Osteoblast (primary cell): ENCODE data around the gene HMCN1. TPM values are rescaled to one million over a fixed set of nuclear protein-coding genes. Genes with fewer than 3 reads are reported as not detected.

Source experiments
- DNase-seq: peaks from one replicate; pipeline ENCODE4 v3.0.0; 2011; ENCODE audit warnings: low spot score, mixed read lengths; ENCODE audit not compliant: insufficient read length; ENCODE audit errors: missing footprints
- H2AFZ ChIP-seq: 2 replicates; pipeline ENCODE4 v1.6.0; 2011; ENCODE audit warnings: mild to moderate bottlenecking, low read length
- H3K27ac ChIP-seq: 2 replicates; pipeline ENCODE4 v1.5.1; 2011; ENCODE audit warnings: mild to moderate bottlenecking, low read depth, low read length, moderate library complexity
- H3K27me3 ChIP-seq: 2 replicates; pipeline ENCODE4 v1.6.0; 2012; ENCODE audit warnings: mild to moderate bottlenecking, control low read depth, inconsistent platforms, low read length, moderate library complexity; ENCODE audit not compliant: insufficient read depth
- H3K36me3 ChIP-seq: 2 replicates; pipeline ENCODE4 v1.5.1; 2011; ENCODE audit warnings: mild to moderate bottlenecking, low read length, control low read depth, moderate library complexity; ENCODE audit not compliant: insufficient read depth
- H3K4me1 ChIP-seq: 2 replicates; pipeline ENCODE4 v1.5.1; 2011; ENCODE audit warnings: mild to moderate bottlenecking, low read length, control low read depth, moderate library complexity; ENCODE audit not compliant: insufficient read depth
- H3K4me2 ChIP-seq: 2 replicates; pipeline ENCODE4 v1.6.0; 2011; ENCODE audit warnings: mild to moderate bottlenecking, low read length; ENCODE audit not compliant: insufficient read depth
- H3K4me3 ChIP-seq: fragments of 200-600 bp; sonication (generic); 3 replicates; pipeline ENCODE4 v1.5.1; 2012; ENCODE audit warnings: mild to moderate bottlenecking, low read length, inconsistent platforms; ENCODE audit not compliant: insufficient read depth
- H3K79me2 ChIP-seq: 2 replicates; pipeline ENCODE4 v1.6.0; 2012; ENCODE audit warnings: mild to moderate bottlenecking, low read length, control low read depth, inconsistent platforms; ENCODE audit not compliant: insufficient read depth
- H3K9me3 ChIP-seq: 2 replicates; pipeline ENCODE4 v1.5.1; 2011; ENCODE audit warnings: low read depth, low read length, control low read depth
- H4K20me1 ChIP-seq: 2 replicates; pipeline ENCODE4 v1.6.0; 2012; ENCODE audit warnings: mild to moderate bottlenecking, low read length, control low read depth; ENCODE audit not compliant: insufficient read depth
- total RNA-seq: library from RNA; depleted of rRNA; stranded (reverse); fragments of >200 nt; gene quantifications from 2 replicates; pipeline ENCODE4 v1.2.3, GENCODE V29; 2012
- TF ChIP-seq, protein P1 (sequence below): IDR thresholded peaks from 2 replicates; pipeline ENCODE4 v1.5.1; 2011; ENCODE audit warnings: mild to moderate bottlenecking, low read depth, low read length, moderate library complexity; ENCODE audit errors: extremely low read depth

The HMCN1 gene
- total RNA-seq, 1 donor: 178 TPM

DNA sequence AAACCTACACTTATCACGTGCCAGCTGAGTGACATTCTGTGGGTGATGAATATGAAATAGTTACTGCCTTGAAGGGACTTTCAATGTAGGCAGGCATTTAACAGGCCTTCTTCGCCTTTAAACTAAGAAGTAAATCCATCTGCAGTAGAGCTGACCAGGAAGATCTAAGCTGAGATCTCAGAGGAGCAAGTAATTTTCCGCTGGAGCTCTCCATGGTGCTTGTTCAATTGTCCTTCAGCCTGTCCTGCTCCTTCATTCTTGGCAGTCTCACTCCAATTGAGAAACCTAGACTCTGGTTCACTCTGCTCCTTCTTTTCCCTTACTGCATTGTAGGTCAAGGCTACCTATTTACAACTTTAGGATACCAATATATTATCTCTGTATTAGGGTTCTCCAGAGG, 183.5 kb downstream of the HMCN1 start:
- Histone ChIP-seq H2AFZ (no peak overlapping the region), H3K36me3 (no peaks in the 10 kb centered on the region), H3K9me3 (no peaks in the 10 kb centered on the region), H3K4me1 (no peaks in the 10 kb centered on the region), H3K4me3 (no peak overlapping the region), H3K27me3 (no peaks in the 10 kb centered on the region), H3K4me2 (no peak overlapping the region), H4K20me1 (no peaks in the 10 kb centered on the region), H3K27ac (no peak overlapping the region), H3K79me2 (no peaks in the 10 kb centered on the region)
- TF ChIP-seq, protein P1, sequence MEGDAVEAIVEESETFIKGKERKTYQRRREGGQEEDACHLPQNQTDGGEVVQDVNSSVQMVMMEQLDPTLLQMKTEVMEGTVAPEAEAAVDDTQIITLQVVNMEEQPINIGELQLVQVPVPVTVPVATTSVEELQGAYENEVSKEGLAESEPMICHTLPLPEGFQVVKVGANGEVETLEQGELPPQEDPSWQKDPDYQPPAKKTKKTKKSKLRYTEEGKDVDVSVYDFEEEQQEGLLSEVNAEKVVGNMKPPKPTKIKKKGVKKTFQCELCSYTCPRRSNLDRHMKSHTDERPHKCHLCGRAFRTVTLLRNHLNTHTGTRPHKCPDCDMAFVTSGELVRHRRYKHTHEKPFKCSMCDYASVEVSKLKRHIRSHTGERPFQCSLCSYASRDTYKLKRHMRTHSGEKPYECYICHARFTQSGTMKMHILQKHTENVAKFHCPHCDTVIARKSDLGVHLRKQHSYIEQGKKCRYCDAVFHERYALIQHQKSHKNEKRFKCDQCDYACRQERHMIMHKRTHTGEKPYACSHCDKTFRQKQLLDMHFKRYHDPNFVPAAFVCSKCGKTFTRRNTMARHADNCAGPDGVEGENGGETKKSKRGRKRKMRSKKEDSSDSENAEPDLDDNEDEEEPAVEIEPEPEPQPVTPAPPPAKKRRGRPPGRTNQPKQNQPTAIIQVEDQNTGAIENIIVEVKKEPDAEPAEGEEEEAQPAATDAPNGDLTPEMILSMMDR: no peak
- peak; percentile 14 for DNase-seq

DNA sequence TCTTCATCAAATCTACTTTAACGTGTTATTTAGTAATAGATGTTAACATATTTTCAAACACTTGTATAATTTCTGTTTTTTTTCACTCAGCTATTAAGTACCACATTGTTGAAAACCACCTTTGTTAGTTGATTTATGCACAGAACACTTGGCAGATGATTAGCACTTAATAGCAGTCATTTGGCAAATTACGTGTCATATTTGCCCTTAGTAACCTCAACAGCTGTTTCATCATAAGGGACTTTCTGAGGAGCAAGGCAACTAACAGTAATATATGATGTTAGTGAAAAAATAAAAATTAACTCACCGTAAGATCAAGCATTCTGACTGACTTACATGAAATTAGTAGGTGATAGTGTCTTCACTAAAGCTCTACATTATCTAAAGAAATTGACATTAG, 186.4 kb downstream of the HMCN1 start:
- no peak overlapping the region for H3K4me2 ChIP-seq
- H3K4me3 ChIP-seq: no peak overlapping the region
- DNase-seq: no peak
- no peaks in the 10 kb centered on the region for H3K9me3 ChIP-seq
- H3K36me3 ChIP-seq: no peaks in the 10 kb centered on the region
- no peaks in the 10 kb centered on the region for H3K4me1 ChIP-seq
- no peak overlapping the region for H2AFZ ChIP-seq
- H3K27ac ChIP-seq: no peak overlapping the region
- no peaks in the 10 kb centered on the region for H3K79me2 ChIP-seq
- no peaks in the 10 kb centered on the region for H4K20me1 ChIP-seq
- H3K27me3 ChIP-seq: no peaks in the 10 kb centered on the region
- TF ChIP-seq, protein P1: no peak

DNA sequence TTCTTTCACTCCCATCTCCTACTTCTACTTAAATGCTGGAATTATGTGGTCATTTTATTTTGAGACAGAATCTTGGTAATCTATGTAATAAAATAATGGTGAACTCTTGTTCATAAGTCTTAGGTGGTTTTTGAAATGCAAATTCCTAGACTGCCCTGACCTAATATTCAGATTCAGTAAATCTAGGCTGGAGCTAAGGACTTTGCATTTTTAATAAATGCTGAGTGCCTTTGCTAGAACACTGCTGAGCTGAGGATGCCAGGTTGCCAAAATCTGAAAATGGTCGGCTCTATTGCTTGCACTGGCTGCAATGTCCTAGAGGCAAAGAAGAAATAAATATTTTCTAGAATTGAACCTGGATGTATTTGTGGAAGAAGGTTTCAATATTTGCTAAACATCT, 187.4 kb downstream of the HMCN1 start:
- Histone ChIP-seq H3K4me1 (no peaks in the 10 kb centered on the region), H3K9me3 (no peaks in the 10 kb centered on the region), H3K36me3 (no peaks in the 10 kb centered on the region), H3K4me2 (no peak overlapping the region), H3K4me3 (no peak overlapping the region), H3K79me2 (no peaks in the 10 kb centered on the region), H4K20me1 (no peaks in the 10 kb centered on the region), H2AFZ (no peak overlapping the region), H3K27me3 (no peaks in the 10 kb centered on the region), H3K27ac (no peak overlapping the region)
- TF ChIP-seq, protein P1: no peak
- no peak for DNase-seq

DNA sequence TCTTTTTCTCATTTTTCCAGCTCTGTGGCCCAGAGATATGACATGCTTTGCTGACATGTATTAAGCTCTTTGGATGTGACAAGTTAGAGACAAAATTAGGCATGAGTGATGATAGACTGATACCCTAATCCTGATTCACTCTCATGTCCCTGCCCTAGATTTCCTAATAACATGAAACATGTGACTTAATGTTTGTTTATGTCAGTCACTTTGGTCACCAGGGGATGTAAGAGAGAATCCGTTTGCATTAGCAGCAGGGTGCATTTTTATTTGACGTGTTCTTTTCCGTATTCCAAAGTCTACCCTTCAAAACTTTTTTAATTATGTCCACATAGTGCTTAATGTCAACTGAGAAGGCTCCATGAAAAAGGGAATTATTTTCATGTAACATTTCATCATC, 192.4 kb downstream of the HMCN1 start:
- H3K4me2 ChIP-seq: no peak overlapping the region
- H3K36me3 ChIP-seq: no peaks in the 10 kb centered on the region
- H3K4me3 ChIP-seq: no peak overlapping the region
- no peak overlapping the region for H3K27ac ChIP-seq
- H3K4me1 ChIP-seq: peaks cover 2% of the 10 kb centered on the region
- no peak for DNase-seq
- no peaks in the 10 kb centered on the region for H3K9me3 ChIP-seq
- no peaks in the 10 kb centered on the region for H4K20me1 ChIP-seq
- H2AFZ ChIP-seq: no peak overlapping the region
- H3K27me3 ChIP-seq: no peaks in the 10 kb centered on the region
- TF ChIP-seq, protein P1: no peak
- no peaks in the 10 kb centered on the region for H3K79me2 ChIP-seq
